Measurements from ENCODE around the gene COG2.

DNA sequence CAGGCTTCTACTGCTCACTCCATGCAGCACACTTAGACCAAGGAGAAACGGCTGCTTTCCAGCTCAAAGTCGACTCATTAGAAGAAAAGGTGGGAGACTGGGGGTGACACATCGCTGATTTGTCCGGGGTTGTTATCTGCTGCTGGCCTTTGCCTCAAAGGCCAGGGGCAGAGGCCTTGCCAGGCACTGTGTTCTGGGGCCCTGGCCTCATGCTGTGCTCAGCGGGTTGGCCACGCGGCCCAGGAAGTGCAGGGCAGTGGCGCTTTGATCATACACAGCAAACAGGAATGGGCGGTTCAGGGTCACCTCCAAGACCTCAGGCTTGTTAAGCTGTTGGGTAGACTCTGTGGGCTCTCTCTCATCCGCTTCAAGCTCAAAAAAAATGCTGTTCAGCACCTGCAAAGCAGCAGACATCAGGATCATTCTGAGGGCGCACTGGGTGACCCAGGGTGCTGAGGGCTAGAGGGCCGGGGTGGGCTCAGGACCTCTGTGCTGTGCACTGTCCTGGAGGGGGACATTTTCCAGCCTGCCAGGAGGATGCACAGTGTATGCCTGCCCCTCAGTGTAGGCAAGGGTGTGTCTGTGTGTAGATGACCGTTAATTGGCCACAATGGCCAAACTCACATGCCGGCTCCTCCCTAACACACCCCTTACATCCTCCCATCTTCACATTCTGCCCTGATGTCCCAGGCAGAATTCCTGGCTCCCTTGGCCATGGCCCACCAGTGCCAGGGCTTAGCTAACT is 60.8 kb downstream of the COG2 start:
- TF ChIP-seq, protein P1, sequence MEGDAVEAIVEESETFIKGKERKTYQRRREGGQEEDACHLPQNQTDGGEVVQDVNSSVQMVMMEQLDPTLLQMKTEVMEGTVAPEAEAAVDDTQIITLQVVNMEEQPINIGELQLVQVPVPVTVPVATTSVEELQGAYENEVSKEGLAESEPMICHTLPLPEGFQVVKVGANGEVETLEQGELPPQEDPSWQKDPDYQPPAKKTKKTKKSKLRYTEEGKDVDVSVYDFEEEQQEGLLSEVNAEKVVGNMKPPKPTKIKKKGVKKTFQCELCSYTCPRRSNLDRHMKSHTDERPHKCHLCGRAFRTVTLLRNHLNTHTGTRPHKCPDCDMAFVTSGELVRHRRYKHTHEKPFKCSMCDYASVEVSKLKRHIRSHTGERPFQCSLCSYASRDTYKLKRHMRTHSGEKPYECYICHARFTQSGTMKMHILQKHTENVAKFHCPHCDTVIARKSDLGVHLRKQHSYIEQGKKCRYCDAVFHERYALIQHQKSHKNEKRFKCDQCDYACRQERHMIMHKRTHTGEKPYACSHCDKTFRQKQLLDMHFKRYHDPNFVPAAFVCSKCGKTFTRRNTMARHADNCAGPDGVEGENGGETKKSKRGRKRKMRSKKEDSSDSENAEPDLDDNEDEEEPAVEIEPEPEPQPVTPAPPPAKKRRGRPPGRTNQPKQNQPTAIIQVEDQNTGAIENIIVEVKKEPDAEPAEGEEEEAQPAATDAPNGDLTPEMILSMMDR (IDR thresholded peaks at IDR 0.05; ENCODE audit: insufficient read depth, low read depth, low read length) = no peak
- no peak for TF ChIP-seq EZH2 (IDR thresholded peaks at IDR 0.05; ENCODE audit: insufficient read depth, low read length)

Measured in astrocyte (in vitro differentiated cells and primary cell).